GM21367 (cell line): Measurements from ENCODE around the gene DLG4.

Experiments
- ATAC-seq: cut with Tn5 transposase; IDR thresholded peaks from one replicate; pipeline ENCODE4 v1.9.1; 2021; ENCODE audit not compliant: unreplicated experiment

The DLG4 gene

GRCh38 chr17:7219812-7220592 is at the start of gene DLG4, which contains the start of gene ACADVL:
Gene DLG4 (minus strand): TSS chr17:7219836.
Gene ACADVL (plus strand): TSS chr17:7219938. CDS start chr17:7219985, 47 bp downstream.
- ATAC-seq: no peak

GRCh38 chr17:7266784-7267183 is 47.1 kb upstream of the DLG4 start:
- ATAC-seq: no peak

GRCh38 chr17:7263801-7264078 is 44.1 kb upstream of the DLG4 start:
- no peak for ATAC-seq

- no peak for ATAC-seq
These were observed 43.5 kb upstream of the DLG4 start for GRCh38 chr17:7262935-7263800.

- no peak for ATAC-seq
These were observed 42.7 kb upstream of the DLG4 start, which contains the start of gene CLDN7 for GRCh38 chr17:7262192-7262934. Gene CLDN7 (minus strand): TSS chr17:7262478. CDS start chr17:7262043, 435 bp downstream.

- ATAC-seq: no peak
These were observed 41.9 kb upstream of the DLG4 start for GRCh38 chr17:7261379-7262191.

- no peak for ATAC-seq
These were observed 41.2 kb upstream of the DLG4 start for GRCh38 chr17:7260651-7261378.

GRCh38 chr17:7260151-7260550 is 40.5 kb upstream of the DLG4 start:
- ATAC-seq: no peak

- ATAC-seq: no peak
These were observed 39.9 kb upstream of the DLG4 start for GRCh38 chr17:7259555-7259889.

GRCh38 chr17:7258731-7259554 is 39.3 kb upstream of the DLG4 start:
- no peak for ATAC-seq

GRCh38 chr17:7256766-7257456 is 37.3 kb upstream of the DLG4 start:
- ATAC-seq: no peak

GRCh38 chr17:7254511-7254910 is 34.9 kb upstream of the DLG4 start:
- ATAC-seq: no peak

- ATAC-seq: no peak
These were observed 33.4 kb upstream of the DLG4 start for GRCh38 chr17:7253082-7253481.

GRCh38 chr17:7252176-7253043 is 32.8 kb upstream of the DLG4 start, which contains the start of gene ELP5:
Gene ELP5 (plus strand): TSS chr17:7252215. CDS start chr17:7252551, 336 bp downstream.
- ATAC-seq: peak; percentile 48

- peak; percentile 61 for ATAC-seq
These were observed 32.1 kb upstream of the DLG4 start, which contains the start of gene CTDNEP1 for GRCh38 chr17:7251661-7252175. Gene CTDNEP1 (minus strand): TSS chr17:7251734. CDS start chr17:7251296, 438 bp downstream.

GRCh38 chr17:7250695-7251627 is 31.3 kb upstream of the DLG4 start:
- peak; percentile 4 for ATAC-seq
